ENCODE measurements around the gene COMMD7. TPM values are rescaled to one million over a fixed set of nuclear protein-coding genes. Genes with fewer than 3 reads are reported as not detected.
A peak's percentile ranks its signal among the peaks of the same experiment; 100 is the strongest.

Gene COMMD7
- total RNA-seq (2014; rRNA removed; shearing (Covaris generic)): 20.3 and 22.2 TPM in 2 replicates
- total RNA-seq (2022): 20.5 and 25.2 TPM in 2 replicates
- percentile 72 among the genes with signal in this experiment for Bru-seq, nascent RNA
- BruChase-seq, experiment 1, labeled RNA remaining after a 6-hour chase: percentile 90 among the genes with signal in this experiment
- BruChase-seq, experiment 2, labeled RNA remaining after a 2-hour chase: percentile 89 among the genes with signal in this experiment
- long read RNA-seq, transcript COMMD7-201 (9 exons, 1,900 nt): major isoform, 46 of 52 reads
- long read RNA-seq, partial matches to known transcripts: 1 of 52 reads
- long read RNA-seq, other reads (novel, unspliced or antisense): 2 of 52 reads

DNA sequence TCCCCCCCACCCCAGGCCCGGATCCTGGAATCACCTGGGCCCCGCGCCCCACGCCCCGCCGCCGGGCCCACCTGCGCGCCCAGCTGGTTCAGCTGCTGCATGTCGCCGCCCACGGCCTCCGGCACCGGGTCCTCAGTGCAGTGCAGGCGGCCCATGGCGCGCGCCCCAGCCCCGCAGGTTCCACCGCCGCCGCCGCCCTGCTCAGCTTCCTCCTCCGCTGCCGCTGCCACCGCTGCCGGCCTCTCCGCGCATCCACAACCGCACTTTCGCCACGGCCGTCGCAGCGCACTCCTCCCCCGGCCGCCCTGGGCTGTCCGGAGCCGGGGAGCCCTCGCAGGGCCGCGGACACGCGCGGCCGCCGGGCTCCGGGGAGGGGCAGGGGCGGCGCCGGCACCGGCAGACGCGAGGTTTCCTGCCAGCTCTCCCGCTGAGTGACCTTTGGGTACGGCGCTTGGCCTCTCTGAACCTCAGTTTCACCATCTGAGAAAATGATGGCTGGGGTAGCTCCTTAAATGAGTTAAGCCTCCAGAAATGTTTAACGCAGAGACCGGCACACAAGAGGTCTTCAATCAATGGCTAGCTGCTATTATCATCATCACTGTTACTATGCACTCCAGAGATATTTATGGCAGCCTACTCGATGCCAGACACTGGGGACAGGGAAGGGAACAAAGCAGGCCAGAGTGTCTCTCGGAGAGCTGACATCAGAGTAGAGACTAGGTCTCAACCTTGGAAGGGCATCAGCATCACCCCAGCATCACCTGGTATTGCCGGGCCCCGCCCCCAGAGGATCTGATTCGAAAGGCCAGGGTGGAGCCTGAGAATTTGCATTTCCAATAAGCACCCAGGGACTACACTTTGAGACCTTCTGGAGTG is at the start of gene COMMD7:
Gene COMMD7, minus strand, starts transcription at position 231 of the 876 bp plus-strand sequence. Its CDS starts 76 bp downstream, at position 155.
- TF ChIP-seq, protein P1, sequence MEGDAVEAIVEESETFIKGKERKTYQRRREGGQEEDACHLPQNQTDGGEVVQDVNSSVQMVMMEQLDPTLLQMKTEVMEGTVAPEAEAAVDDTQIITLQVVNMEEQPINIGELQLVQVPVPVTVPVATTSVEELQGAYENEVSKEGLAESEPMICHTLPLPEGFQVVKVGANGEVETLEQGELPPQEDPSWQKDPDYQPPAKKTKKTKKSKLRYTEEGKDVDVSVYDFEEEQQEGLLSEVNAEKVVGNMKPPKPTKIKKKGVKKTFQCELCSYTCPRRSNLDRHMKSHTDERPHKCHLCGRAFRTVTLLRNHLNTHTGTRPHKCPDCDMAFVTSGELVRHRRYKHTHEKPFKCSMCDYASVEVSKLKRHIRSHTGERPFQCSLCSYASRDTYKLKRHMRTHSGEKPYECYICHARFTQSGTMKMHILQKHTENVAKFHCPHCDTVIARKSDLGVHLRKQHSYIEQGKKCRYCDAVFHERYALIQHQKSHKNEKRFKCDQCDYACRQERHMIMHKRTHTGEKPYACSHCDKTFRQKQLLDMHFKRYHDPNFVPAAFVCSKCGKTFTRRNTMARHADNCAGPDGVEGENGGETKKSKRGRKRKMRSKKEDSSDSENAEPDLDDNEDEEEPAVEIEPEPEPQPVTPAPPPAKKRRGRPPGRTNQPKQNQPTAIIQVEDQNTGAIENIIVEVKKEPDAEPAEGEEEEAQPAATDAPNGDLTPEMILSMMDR (conservative IDR thresholded peaks at IDR 0.05; ENCODE audit: low read length): no peak
- TF ChIP-seq EZH2phosphoT487 (IDR thresholded peaks at IDR 0.05; ENCODE audit: borderline replicate concordance, low read depth, low read length): no peak
- DNase-seq (ENCODE audit: low spot score): peak; percentile 86
- Histone ChIP-seq H2AFZ (ENCODE audit: low read length) (peak within 1 kb of the TSS; percentile 79), H3K9me2 (ENCODE audit: insufficient read depth, low read length) (no peaks in the 10 kb centered on the region), H3K27ac (ENCODE audit: low read depth, low read length, poor library complexity, severe bottlenecking) (peak within 1 kb of the TSS; percentile 57), H3K79me2 (ENCODE audit: insufficient read depth, low read depth, low read length) (peaks cover 6% of the 10 kb centered on the region; the same call in 1 of the 2 replicates), H3K4me2 (ENCODE audit: low read length) (peak within 1 kb of the TSS; percentile 93), H3K9me3 (ENCODE audit: low read length) (no peaks in the 10 kb centered on the region), H3K36me3 (ENCODE audit: insufficient read depth, low read length) (no peaks in the 10 kb centered on the region), H3K4me3 (ENCODE audit: low read depth, low read length, poor library complexity, severe bottlenecking) (peak within 1 kb of the TSS; percentile 94), H3K4me1 (ENCODE audit: insufficient read depth, low read length, poor library complexity, severe bottlenecking) (peaks cover 35% of the 10 kb centered on the region), H4K20me1 (ENCODE audit: insufficient read depth, low read length) (no peaks in the 10 kb centered on the region)
- BruUV-seq (replicated peaks): no TSS peak
- intact Hi-C loops (cut with micrococcal nuclease; ENCODE audit: unreplicated experiment): loop anchor here (1.0 kb wide), 2 partner anchors 19 to 35 kb away; partner anchors contain the start of gene DNMT3B
- ChIA-PET CTCF (ENCODE audit: unreplicated experiment) (interaction anchor here (2.0 kb wide), 1 partner anchor 35 kb away, joined by 13 read pairs; no protein-coding TSS in a partner anchor), POLR2A (interaction anchor here (0.6 to 2.5 kb wide), 9 partner anchors 10 to 77 kb away, joined by 3 to 13 read pairs (median 5); partner anchors contain the start of gene DNMT3B)

DNA sequence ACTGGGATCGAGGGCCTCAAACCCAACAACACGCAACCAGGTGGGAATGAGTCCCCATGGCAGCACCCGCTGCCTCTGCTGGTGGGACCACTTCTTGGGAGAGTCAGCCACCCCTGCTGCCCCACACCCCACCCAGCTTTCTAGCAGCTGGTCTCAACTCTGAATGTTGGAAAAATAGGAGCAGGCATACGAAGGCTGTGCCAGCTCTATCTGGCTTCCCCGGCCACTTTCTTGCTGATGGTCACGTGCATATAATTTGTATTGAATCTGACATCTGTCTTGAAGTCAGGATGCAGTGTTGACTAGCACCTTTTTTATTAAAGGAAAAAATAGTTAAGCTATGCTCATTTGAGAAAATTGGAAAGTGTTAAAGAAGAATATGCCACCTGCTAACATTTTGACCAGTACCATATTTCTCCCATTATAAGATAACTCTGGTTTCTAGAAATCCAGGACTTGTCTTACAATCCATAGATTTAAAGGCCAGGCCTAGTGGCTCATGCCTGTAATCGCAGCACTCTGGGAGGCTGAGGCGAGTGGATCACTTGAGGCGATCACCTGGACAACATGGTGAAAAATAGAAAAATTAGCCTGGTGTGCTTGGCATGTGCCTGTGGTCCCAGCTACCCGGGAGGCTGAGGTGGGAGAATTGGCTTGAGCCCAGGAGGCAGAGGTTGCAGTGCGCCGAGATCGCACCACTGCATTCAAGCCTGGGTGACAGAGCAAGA is 49.6 kb upstream of the COMMD7 start:
- Histone ChIP-seq H3K9me3 (ENCODE audit: low read length) (no peaks in the 10 kb centered on the region), H3K79me2 (ENCODE audit: insufficient read depth, low read depth, low read length) (no peaks in the 10 kb centered on the region), H3K4me1 (ENCODE audit: insufficient read depth, low read length, poor library complexity, severe bottlenecking) (no peaks in the 10 kb centered on the region), H3K27ac (ENCODE audit: low read depth, low read length, poor library complexity, severe bottlenecking) (no peak overlapping the region), H3K4me2 (ENCODE audit: low read length) (no peak overlapping the region), H4K20me1 (ENCODE audit: insufficient read depth, low read length) (no peaks in the 10 kb centered on the region), H2AFZ (ENCODE audit: low read length) (no peak overlapping the region), H3K4me3 (ENCODE audit: low read depth, low read length, poor library complexity, severe bottlenecking) (no peak overlapping the region), H3K36me3 (ENCODE audit: insufficient read depth, low read length) (peaks cover 10% of the 10 kb centered on the region; the same call in 1 of the 2 replicates), H3K9me2 (ENCODE audit: insufficient read depth, low read length) (no peaks in the 10 kb centered on the region)
- intact Hi-C loops (cut with micrococcal nuclease; ENCODE audit: unreplicated experiment): no loop called here
- no TSS peak for BruUV-seq (replicated peaks)
- no peak for TF ChIP-seq EZH2phosphoT487 (IDR thresholded peaks at IDR 0.05; ENCODE audit: borderline replicate concordance, low read depth, low read length)
- TF ChIP-seq, protein P1 (conservative IDR thresholded peaks at IDR 0.05; ENCODE audit: low read length): no peak
- ChIA-PET CTCF (ENCODE audit: unreplicated experiment) (interaction anchor here (0.6 kb wide), 1 partner anchor 120 kb away, joined by 4 read pairs; no protein-coding TSS in a partner anchor), POLR2A (no interaction called here)
- DNase-seq (ENCODE audit: low spot score): no peak
